ENCODE data around the gene AP2A2.

AP2A2 gene

DNA sequence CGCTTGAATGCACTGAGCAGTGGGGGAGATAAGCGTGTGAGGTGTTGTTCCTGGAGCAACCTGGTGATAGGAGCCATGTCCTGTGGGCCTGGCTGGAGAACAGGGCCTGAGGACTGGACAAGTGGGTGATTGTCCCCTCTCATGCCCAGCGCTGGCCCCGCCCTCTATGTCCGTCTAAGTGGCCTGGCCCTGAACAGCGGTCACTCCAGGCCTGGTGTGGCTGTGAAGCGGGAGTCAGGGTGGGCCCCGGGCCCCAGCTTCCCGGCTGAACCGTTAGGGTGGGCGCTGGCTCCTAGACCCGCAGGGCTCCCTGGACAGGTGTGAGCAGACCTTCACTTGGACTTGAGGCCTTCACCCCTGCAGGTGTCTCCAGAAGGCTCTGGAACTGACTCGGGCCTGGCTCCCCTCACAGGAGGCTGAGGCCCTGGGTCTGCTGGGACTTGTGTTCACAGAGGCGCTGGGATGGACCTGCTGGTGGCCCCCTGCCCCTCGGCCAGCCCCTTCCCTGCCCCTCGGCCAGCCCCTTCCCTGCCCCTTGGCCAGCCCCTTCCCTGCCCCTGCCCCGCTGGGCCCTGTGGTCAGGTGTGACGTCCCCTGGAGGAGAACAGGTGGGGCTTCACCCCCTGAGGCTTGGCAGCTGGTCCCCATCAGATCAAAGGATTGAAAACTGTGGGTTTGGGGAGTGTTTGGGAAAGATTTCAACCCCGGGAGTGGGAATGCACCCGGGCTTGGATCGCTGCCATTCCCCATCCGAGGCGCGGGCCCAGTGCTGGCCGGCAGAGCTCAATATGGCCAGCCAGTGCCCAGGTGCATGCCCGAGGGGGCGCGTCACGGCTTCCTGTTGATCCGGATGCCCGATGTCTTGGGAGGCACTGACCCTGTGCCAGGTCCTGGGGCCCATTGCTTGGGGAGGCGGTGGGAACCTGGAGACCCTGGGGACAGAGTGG lies 114.1 kb downstream of the AP2A2 start:
- TF ChIP-seq FOXM1 (IDR thresholded peaks at IDR 0.05; ENCODE audit: borderline replicate concordance, low read depth) (no peak), TCF12 (IDR thresholded peaks at IDR 0.05; ENCODE audit: low read depth) (no peak), NFIC (IDR thresholded peaks at IDR 0.05) (no peak), REST (IDR thresholded peaks at IDR 0.05; ENCODE audit: low read depth) (no peak), ZBTB7A (IDR thresholded peaks at IDR 0.05; ENCODE audit: low read depth) (no peak), CEBPB (IDR thresholded peaks at IDR 0.05) (no peak), TEAD4 (IDR thresholded peaks at IDR 0.05) (no peak), YY1 (IDR thresholded peaks at IDR 0.05; ENCODE audit: low read depth) (no peak), TAF1 (IDR thresholded peaks at IDR 0.05; ENCODE audit: low read depth) (no peak), EP300 (IDR thresholded peaks at IDR 0.05; ENCODE audit: borderline replicate concordance) (no peak)
- TF ChIP-seq, protein P1, sequence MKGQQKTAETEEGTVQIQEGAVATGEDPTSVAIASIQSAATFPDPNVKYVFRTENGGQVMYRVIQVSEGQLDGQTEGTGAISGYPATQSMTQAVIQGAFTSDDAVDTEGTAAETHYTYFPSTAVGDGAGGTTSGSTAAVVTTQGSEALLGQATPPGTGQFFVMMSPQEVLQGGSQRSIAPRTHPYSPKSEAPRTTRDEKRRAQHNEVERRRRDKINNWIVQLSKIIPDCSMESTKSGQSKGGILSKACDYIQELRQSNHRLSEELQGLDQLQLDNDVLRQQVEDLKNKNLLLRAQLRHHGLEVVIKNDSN (IDR thresholded peaks at IDR 0.05), result no peak

GRCh38 chr11:1040428-1041148 lies 114.9 kb downstream of the AP2A2 start:
- TF ChIP-seq ZBTB7A (IDR thresholded peaks at IDR 0.05; ENCODE audit: low read depth) (0 out of 2 replicates have a peak, but pooled peaks have one; percentile 36), YY1 (IDR thresholded peaks at IDR 0.05; ENCODE audit: low read depth) (no peak), CREB1 (IDR thresholded peaks at IDR 0.05; ENCODE audit: low read depth) (no peak), TCF12 (IDR thresholded peaks at IDR 0.05; ENCODE audit: low read depth) (no peak), RAD21 (IDR thresholded peaks at IDR 0.05; ENCODE audit: low read depth) (no peak)

GRCh38 chr11:1041149-1041467 lies 115.4 kb downstream of the AP2A2 start:
- no peak for TF ChIP-seq CEBPB (IDR thresholded peaks at IDR 0.05)
- no peak for TF ChIP-seq EP300 (IDR thresholded peaks at IDR 0.05; ENCODE audit: borderline replicate concordance)
- no peak for TF ChIP-seq YY1 (IDR thresholded peaks at IDR 0.05; ENCODE audit: low read depth)
- TF ChIP-seq, protein P2, sequence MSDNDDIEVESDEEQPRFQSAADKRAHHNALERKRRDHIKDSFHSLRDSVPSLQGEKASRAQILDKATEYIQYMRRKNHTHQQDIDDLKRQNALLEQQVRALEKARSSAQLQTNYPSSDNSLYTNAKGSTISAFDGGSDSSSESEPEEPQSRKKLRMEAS (IDR thresholded peaks at IDR 0.05), result no peak
- no peak for TF ChIP-seq TEAD4 (IDR thresholded peaks at IDR 0.05)
- TF ChIP-seq EGR1 (IDR thresholded peaks at IDR 0.05), result no peak
- TF ChIP-seq RAD21 (IDR thresholded peaks at IDR 0.05; ENCODE audit: low read depth), result no peak
- TF ChIP-seq TCF12 (IDR thresholded peaks at IDR 0.05; ENCODE audit: low read depth), result no peak
- TF ChIP-seq FOXM1 (IDR thresholded peaks at IDR 0.05; ENCODE audit: borderline replicate concordance, low read depth), result no peak
- no peak for TF ChIP-seq CREB1 (IDR thresholded peaks at IDR 0.05; ENCODE audit: low read depth)
- TF ChIP-seq TAF1 (IDR thresholded peaks at IDR 0.05; ENCODE audit: low read depth), result no peak
- TF ChIP-seq ZBTB7A (IDR thresholded peaks at IDR 0.05; ENCODE audit: low read depth), result no peak
- TF ChIP-seq NFIC (IDR thresholded peaks at IDR 0.05), result no peak
- no peak for TF ChIP-seq REST (IDR thresholded peaks at IDR 0.05; ENCODE audit: low read depth)

DNA sequence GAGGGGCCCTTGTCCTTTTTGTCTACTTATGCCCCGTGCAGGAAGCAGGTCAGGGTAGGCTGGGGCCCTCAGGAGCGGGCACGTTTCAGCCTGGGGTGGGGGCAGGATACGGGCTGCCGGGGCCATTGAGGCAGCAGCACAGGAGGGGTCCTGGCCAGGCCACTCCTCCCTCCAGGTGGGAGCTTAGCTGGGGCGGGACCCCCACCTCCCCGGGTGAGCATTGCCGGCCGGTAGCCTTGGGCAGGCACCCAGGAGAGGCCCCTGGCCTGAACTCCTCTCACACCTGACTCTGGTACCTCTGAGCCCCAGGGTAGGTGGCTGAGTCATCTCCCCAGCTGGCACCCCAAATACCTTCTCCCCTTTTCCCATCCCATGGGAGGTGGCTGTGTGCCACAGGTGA lies 115.8 kb downstream of the AP2A2 start:
- no peak for TF ChIP-seq CREB1 (IDR thresholded peaks at IDR 0.05; ENCODE audit: low read depth)
- no peak for TF ChIP-seq RAD21 (IDR thresholded peaks at IDR 0.05; ENCODE audit: low read depth)
- TF ChIP-seq, protein P2 (IDR thresholded peaks at IDR 0.05), result no peak
- no peak for TF ChIP-seq TCF12 (IDR thresholded peaks at IDR 0.05; ENCODE audit: low read depth)
- TF ChIP-seq YY1 (IDR thresholded peaks at IDR 0.05; ENCODE audit: low read depth), result no peak
- TF ChIP-seq REST (IDR thresholded peaks at IDR 0.05; ENCODE audit: low read depth), result no peak
- TF ChIP-seq NFIC (IDR thresholded peaks at IDR 0.05), result no peak
- TF ChIP-seq CEBPB (IDR thresholded peaks at IDR 0.05), result no peak
- no peak for TF ChIP-seq TEAD4 (IDR thresholded peaks at IDR 0.05)
- no peak for TF ChIP-seq TAF1 (IDR thresholded peaks at IDR 0.05; ENCODE audit: low read depth)
- TF ChIP-seq ZBTB7A (IDR thresholded peaks at IDR 0.05; ENCODE audit: low read depth), result no peak
- TF ChIP-seq EGR1 (IDR thresholded peaks at IDR 0.05), result no peak
- no peak for TF ChIP-seq FOXM1 (IDR thresholded peaks at IDR 0.05; ENCODE audit: borderline replicate concordance, low read depth)
- no peak for TF ChIP-seq EP300 (IDR thresholded peaks at IDR 0.05; ENCODE audit: borderline replicate concordance)
